UCSD-AML1 (cell line): ENCODE data around the gene HTRA3.
A peak's percentile ranks its signal among the peaks of the same experiment; 100 is the strongest.

Experiments
- DNase-seq: peaks from one replicate; lab custom pipeline; 2025; ENCODE audit not compliant: unreplicated experiment; lab: John Stamatoyannopoulos, UW

Gene HTRA3

GRCh38 chr4:8290701-8290970 is 21.1 kb downstream of the HTRA3 start:
- no peak for DNase-seq

- no peak for DNase-seq
Measured at GRCh38 chr4:8291036-8291682, 21.6 kb downstream of the HTRA3 start.

DNA sequence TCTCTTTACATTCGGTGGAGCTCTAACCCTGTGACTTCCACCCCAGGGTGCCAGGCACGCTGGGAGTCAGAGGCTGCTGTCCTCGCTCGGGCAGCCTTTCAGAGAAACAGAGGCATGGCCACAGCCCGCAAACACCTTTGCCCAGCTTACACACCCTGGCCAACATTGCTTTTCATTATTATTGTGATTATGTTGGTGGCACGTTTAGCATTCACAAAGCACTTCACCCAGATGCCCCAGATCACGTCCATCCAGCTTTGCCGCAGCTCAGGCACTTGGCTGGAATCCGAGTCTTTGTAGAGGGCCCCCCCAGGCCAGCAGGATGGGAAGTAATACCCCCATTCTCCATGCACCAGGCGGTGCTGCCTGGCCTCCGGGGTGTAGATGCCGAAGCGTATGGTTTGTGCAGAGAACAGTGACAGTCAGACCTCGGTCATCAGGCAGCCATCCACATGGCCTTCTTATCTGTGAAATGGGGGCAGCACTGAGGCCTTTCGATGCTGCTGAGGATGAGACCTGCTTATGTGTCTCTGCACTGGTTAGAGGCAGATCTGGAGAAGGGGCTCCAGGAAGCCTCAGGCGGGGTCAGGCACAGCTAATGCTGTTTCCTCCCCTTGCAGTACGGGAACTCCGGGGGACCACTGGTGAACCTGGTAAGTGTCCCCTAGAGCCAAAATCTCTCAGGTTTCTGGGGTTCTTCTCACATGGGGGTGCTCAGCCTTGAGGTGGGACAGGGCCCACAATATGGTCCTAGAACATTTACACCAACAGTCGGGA is 22.3 kb downstream of the HTRA3 start:
- DNase-seq = no peak

DNA sequence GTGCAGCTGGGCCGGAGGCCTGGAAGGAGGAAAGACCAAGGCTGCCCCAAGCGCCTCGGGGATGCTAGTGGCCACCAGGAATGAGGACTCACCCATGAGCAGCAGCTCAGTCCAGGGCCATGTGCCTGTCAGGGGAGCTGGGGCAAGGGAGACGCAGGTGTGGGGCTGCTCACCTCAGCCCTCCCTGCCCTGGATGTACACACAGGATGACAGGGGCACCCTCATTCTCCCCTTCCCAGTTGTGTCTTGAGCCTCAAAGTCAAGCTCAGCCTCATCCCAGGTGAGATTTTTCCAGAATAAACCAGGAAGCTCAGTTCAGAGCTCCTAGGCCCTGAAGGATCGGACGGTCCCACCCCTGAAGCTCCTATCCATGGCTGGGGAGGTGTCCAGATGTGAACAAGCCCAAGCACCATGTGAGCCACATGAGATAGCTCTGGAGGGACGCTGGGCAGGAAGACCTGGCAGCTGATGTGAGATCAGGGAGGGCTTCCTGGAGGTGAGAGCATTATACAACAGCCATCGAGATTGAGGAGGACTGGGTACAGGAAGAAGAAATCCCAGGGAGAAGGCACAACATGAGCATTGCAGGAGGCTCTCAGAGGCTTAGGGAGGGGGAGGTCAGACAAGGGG is 23.0 kb downstream of the HTRA3 start:
- DNase-seq = no peak

DNA sequence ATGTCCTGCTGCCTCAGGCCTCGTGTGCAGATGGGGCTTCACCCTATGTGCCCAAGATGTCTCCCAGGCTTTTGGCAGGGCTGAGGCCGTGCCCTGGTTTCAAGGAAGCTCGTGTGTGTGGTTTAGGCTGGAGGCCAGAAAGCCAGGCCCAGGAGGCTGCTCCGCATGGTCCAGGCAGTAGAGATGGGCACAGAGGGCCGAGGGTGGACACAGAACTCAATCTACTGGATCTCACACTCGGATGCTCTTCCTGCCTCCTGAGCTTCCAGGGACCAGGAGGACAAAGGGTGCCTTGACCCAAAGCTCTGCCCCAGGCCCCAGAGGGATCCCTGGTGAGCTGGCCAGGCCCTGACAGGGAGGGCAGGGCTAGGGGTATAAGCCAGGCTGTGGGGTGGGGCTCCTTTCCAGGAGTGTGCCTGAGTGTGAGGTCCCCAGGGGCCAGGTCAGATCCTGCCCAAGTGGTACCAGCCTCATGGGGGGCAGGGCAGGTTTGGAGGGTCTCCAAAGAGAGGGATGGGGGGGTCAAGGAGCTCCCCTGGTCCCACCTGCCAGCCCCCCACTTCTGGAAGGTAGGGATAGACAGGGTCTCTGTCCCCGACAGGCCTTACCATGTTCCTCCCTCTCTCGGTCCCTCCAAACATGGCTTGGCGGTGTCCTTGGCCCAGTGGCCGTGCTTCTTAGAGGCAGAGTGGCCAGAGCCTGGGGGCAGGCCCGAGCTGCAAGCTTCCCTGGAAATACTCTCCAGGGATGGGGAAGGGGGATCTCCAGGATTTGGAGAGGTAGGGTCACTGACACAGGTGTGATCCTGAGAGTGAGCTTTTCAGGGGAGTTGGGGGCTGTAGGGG is 23.8 kb downstream of the HTRA3 start:
- no peak for DNase-seq

DNA sequence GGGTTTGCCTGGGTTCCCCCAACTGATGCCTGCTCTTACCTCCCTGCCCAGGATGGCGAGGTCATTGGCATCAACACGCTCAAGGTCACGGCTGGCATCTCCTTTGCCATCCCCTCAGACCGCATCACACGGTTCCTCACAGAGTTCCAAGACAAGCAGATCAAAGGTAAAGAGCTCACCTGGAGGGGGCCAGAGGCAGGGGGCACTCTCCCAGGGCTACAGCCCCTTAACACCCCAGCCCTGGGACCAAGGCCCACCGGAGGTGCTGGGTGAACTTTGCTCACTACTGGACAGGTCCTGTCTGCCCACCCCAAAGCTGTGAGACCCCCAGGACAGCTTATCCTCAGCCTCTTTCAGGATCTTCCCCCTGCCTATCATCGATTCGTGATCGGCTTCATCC is 24.5 kb downstream of the HTRA3 start:
- DNase-seq = no peak

- DNase-seq = no peak
Measured at GRCh38 chr4:8294775-8295174, 25.2 kb downstream of the HTRA3 start.

- no peak for DNase-seq
Measured at GRCh38 chr4:8295471-8295870, 25.9 kb downstream of the HTRA3 start.

DNA sequence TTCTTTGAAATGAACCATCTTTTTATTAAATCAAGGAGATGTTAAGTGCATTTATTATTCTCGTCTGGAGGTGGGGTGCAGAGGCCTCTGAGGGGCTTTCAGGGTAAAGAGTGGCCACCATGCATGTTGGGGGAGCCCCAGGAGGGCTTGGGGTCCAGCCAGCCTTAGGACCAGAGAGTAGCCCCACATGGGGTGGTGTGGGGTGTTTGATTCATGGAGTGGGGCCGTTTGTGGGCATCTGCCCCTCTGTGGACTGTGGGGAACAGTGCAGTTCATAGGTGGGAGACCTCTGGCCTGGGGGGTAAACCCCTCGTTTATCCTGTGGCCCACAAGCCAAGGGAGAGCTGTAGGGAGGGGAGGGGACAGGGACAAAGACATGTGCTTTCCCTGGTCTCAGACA is 26.9 kb downstream of the HTRA3 start:
- DNase-seq = no peak

DNA sequence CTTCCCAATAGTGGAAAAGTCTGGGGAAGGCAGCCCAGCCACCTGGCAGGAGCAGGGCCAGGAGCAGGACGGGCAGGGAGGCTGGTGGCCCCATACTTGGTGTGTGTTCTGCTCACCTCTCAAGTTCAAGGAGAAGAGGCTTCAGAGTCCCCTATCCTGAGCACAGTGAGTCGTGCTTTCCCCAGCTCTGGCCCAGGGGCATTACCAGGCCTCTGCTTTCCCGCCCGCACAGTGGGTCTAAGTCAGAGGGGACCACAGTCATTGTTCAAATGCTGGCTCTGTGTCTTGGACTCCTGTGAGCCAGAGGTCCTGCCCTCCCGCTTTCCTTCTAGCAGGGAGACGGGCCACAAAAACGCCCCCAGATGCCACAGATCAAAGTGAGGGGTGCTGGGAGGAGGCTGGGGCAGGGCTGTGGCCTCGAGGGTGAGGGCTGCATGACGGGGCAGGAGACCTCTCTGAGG is 27.6 kb downstream of the HTRA3 start:
- DNase-seq = no peak

- no peak for DNase-seq
Measured at GRCh38 chr4:8297691-8298485, 28.3 kb downstream of the HTRA3 start.

DNA sequence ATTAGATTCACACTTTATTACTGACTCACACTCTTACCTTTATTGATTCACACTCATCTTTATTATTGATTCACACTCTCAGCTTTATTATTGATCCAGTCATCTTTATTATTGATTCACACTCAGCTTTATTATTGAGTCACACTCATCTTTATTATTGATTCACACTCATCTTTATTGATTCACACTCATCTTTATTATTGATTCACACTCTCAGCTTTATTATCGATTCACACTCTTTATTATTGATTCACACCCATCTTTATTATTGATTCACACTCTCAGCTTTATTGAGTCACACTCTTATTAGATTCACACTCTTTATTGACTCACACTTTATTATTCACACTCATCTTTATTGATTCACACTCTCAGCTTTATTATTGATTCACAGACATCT is 31.3 kb downstream of the HTRA3 start:
- no peak for DNase-seq

- DNase-seq = no peak
Measured at GRCh38 chr4:8301851-8302730, 32.5 kb downstream of the HTRA3 start.

GRCh38 chr4:8303081-8303480 is 33.5 kb downstream of the HTRA3 start:
- no peak for DNase-seq

GRCh38 chr4:8303485-8304281 is 34.1 kb downstream of the HTRA3 start:
- DNase-seq = peak; percentile 39

- DNase-seq = no peak
Measured at GRCh38 chr4:8304827-8305695, 35.5 kb downstream of the HTRA3 start.

- DNase-seq = no peak
Measured at GRCh38 chr4:8305851-8306471, 36.4 kb downstream of the HTRA3 start.
